SKM-1 treated with dmso at 0.1 percent for 144 hours (cell line): ENCODE data around the gene SLC6A17.

ENCODE experiments used
- DNase-seq: peaks from one replicate; lab custom pipeline; 2025; ENCODE audit not compliant: unreplicated experiment; lab: John Stamatoyannopoulos, UW

SLC6A17 gene

GRCh38 chr1:110150330-110151174 lies at the start of gene SLC6A17:
Gene SLC6A17, plus strand, starts transcription at chr1:110150494. Its CDS starts 16,436 bp downstream, at chr1:110166930.
- DNase-seq = no peak

GRCh38 chr1:110102081-110102480 lies 48.2 kb upstream of the SLC6A17 start:
- no peak for DNase-seq

- DNase-seq = peak; percentile 26
These were observed 44.0 kb upstream of the SLC6A17 start for GRCh38 chr1:110106013-110106941.

- no peak for DNase-seq
These were observed 42.3 kb upstream of the SLC6A17 start for GRCh38 chr1:110107867-110108469.

- no peak for DNase-seq
These were observed 39.2 kb upstream of the SLC6A17 start for GRCh38 chr1:110111081-110111480.

- no peak for DNase-seq
These were observed 38.2 kb upstream of the SLC6A17 start, which contains the start of gene UBL4B for GRCh38 chr1:110112143-110112542. Gene UBL4B, plus strand, starts transcription at chr1:110112443. Its CDS starts 92 bp downstream, at chr1:110112535.

- DNase-seq = no peak
These were observed 37.6 kb upstream of the SLC6A17 start for GRCh38 chr1:110112656-110113055.

GRCh38 chr1:110113551-110113950 lies 36.7 kb upstream of the SLC6A17 start:
- DNase-seq = no peak

- no peak for DNase-seq
These were observed 36.1 kb upstream of the SLC6A17 start for GRCh38 chr1:110114173-110114572.

GRCh38 chr1:110114784-110115183 lies 35.5 kb upstream of the SLC6A17 start:
- no peak for DNase-seq

- DNase-seq = no peak
These were observed 31.5 kb upstream of the SLC6A17 start for GRCh38 chr1:110118636-110119396.

GRCh38 chr1:110119843-110120242 lies 30.5 kb upstream of the SLC6A17 start:
- DNase-seq = no peak

GRCh38 chr1:110120960-110121561 lies 29.2 kb upstream of the SLC6A17 start:
- DNase-seq = no peak

- DNase-seq = no peak
These were observed 27.1 kb upstream of the SLC6A17 start for GRCh38 chr1:110123224-110123623.

GRCh38 chr1:110125810-110126209 lies 24.5 kb upstream of the SLC6A17 start:
- DNase-seq = no peak

- DNase-seq = no peak
These were observed 20.1 kb upstream of the SLC6A17 start for GRCh38 chr1:110130113-110130591.

GRCh38 chr1:110130989-110131388 lies 19.3 kb upstream of the SLC6A17 start:
- DNase-seq = no peak

GRCh38 chr1:110132682-110133081 lies 17.6 kb upstream of the SLC6A17 start:
- DNase-seq = no peak

- no peak for DNase-seq
These were observed 16.9 kb upstream of the SLC6A17 start for GRCh38 chr1:110133436-110133835.

- no peak for DNase-seq
These were observed 16.2 kb upstream of the SLC6A17 start for GRCh38 chr1:110134050-110134595.
